Gastrocnemius medialis (tissue), 4 donors: ENCODE measurements around the gene GAS7.

ENCODE experiments used
- POLR2A ChIP-seq, 2 donors: fragments of 450-650 bp; IDR thresholded peaks; one replicate each; pipeline ENCODE4 v1.6.1; 2017; ENCODE audit warnings: antibody characterized with exemption in 2 of 2, mild to moderate bottlenecking in 2 of 2, moderate library complexity in 2 of 2
- TF ChIP-seq, protein P1 (sequence below), 5 experiments: fragments of 450-650 bp in 3 of 5; fragments of 200-600 bp in 2 of 5; sonication (generic) in 2 of 5; IDR thresholded peaks in 4 of 5; conservative IDR thresholded peaks in 1 of 5; 1 replicate in 4 of 5; 2 replicates in 1 of 5; pipeline ENCODE4 v1.5.1; 2016 to 2019; ENCODE audit warnings: antibody characterized with exemption in 5 of 5, mild to moderate bottlenecking in 3 of 5, moderate library complexity in 3 of 5

DNA sequence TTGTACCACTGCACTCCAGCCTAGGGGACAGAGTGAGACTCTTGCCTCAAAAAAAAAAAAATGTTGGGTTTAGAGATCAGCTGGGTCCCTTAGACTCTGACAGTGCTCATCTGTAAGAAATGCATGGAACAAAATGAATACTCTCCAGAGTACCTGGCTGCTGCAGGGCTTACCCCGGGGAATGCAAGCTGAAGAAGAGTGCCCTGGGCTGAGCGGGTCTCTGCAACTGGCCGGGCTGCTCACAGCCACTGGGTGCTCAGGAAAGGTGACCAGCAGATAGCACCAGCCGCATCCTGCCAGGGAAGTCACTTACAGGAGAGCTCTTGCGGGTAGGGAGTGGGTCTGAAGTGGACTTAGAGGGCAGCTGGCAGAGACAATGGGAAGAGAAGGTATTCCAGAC lies 82.1 kb downstream of the GAS7 start:
- TF ChIP-seq, protein P1, sequence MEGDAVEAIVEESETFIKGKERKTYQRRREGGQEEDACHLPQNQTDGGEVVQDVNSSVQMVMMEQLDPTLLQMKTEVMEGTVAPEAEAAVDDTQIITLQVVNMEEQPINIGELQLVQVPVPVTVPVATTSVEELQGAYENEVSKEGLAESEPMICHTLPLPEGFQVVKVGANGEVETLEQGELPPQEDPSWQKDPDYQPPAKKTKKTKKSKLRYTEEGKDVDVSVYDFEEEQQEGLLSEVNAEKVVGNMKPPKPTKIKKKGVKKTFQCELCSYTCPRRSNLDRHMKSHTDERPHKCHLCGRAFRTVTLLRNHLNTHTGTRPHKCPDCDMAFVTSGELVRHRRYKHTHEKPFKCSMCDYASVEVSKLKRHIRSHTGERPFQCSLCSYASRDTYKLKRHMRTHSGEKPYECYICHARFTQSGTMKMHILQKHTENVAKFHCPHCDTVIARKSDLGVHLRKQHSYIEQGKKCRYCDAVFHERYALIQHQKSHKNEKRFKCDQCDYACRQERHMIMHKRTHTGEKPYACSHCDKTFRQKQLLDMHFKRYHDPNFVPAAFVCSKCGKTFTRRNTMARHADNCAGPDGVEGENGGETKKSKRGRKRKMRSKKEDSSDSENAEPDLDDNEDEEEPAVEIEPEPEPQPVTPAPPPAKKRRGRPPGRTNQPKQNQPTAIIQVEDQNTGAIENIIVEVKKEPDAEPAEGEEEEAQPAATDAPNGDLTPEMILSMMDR (IDR thresholded peaks at IDR 0.05 in 4 of 5, conservative IDR thresholded peaks at IDR 0.05 in 1 of 5): no peak
- TF ChIP-seq POLR2A (IDR thresholded peaks at IDR 0.05): no peak
